ENCODE data around the gene VAV1. TPM values are rescaled to one million over a fixed set of nuclear protein-coding genes. Genes with fewer than 3 reads are reported as not detected.
A peak's percentile ranks its signal among the peaks of the same experiment; 100 is the strongest.

The VAV1 gene
- total and polyA plus RNA-seq, 9 of the 15 experiments (the other 6 are each of a cell fraction or from before 2014, with no cell fraction given), result 0.46 to 20.1 (median 11.1) TPM

DNA sequence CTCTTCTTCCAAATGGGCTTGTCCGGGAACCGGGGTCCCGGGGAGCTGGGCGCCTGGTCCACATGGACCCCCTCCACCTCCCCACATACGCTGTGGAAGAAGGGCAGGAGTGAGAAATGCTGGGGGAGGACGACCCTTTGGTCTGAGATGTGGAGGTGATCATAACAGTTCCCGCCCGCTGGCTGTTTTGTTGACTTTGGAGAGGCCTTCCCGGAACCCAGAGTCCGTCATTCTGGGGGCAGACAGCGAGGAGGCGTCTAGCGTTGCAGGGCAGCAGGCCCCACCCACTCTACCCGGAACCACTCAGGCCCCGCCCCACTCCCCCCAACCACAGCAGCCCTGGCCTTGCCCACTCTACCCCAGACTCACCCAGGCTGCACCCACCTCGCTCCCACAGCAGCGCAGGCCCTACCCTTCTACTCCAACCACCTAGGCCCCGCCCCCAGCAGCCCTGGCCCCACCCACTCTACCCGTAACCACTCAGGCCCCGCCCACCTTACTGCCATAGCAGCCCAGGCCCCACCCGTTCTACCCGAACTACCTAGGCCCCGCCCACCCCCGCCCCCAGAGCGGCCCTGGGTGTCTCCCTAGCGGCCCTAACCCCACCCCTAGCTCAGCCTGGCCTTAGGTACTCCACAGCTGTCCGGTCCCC is 42.2 kb upstream of the VAV1 start (continued):
- TF ChIP-seq CREB1 (IDR thresholded peaks at IDR 0.05), result 0 out of 2 replicates have a peak, but pooled peaks have one; percentile 45
- TF ChIP-seq CREB1 (CRISPR knock-in tag; IDR thresholded peaks at IDR 0.05), result no peak
- peak; percentile 35 to 44; a peak in 2 of 4 replicates for TF ChIP-seq FOXA3 (CRISPR knock-in tag; conservative IDR thresholded peaks at IDR 0.05 in 1 of 2, IDR thresholded peaks at IDR 0.05 in 1 of 2)
- TF ChIP-seq, protein P1, sequence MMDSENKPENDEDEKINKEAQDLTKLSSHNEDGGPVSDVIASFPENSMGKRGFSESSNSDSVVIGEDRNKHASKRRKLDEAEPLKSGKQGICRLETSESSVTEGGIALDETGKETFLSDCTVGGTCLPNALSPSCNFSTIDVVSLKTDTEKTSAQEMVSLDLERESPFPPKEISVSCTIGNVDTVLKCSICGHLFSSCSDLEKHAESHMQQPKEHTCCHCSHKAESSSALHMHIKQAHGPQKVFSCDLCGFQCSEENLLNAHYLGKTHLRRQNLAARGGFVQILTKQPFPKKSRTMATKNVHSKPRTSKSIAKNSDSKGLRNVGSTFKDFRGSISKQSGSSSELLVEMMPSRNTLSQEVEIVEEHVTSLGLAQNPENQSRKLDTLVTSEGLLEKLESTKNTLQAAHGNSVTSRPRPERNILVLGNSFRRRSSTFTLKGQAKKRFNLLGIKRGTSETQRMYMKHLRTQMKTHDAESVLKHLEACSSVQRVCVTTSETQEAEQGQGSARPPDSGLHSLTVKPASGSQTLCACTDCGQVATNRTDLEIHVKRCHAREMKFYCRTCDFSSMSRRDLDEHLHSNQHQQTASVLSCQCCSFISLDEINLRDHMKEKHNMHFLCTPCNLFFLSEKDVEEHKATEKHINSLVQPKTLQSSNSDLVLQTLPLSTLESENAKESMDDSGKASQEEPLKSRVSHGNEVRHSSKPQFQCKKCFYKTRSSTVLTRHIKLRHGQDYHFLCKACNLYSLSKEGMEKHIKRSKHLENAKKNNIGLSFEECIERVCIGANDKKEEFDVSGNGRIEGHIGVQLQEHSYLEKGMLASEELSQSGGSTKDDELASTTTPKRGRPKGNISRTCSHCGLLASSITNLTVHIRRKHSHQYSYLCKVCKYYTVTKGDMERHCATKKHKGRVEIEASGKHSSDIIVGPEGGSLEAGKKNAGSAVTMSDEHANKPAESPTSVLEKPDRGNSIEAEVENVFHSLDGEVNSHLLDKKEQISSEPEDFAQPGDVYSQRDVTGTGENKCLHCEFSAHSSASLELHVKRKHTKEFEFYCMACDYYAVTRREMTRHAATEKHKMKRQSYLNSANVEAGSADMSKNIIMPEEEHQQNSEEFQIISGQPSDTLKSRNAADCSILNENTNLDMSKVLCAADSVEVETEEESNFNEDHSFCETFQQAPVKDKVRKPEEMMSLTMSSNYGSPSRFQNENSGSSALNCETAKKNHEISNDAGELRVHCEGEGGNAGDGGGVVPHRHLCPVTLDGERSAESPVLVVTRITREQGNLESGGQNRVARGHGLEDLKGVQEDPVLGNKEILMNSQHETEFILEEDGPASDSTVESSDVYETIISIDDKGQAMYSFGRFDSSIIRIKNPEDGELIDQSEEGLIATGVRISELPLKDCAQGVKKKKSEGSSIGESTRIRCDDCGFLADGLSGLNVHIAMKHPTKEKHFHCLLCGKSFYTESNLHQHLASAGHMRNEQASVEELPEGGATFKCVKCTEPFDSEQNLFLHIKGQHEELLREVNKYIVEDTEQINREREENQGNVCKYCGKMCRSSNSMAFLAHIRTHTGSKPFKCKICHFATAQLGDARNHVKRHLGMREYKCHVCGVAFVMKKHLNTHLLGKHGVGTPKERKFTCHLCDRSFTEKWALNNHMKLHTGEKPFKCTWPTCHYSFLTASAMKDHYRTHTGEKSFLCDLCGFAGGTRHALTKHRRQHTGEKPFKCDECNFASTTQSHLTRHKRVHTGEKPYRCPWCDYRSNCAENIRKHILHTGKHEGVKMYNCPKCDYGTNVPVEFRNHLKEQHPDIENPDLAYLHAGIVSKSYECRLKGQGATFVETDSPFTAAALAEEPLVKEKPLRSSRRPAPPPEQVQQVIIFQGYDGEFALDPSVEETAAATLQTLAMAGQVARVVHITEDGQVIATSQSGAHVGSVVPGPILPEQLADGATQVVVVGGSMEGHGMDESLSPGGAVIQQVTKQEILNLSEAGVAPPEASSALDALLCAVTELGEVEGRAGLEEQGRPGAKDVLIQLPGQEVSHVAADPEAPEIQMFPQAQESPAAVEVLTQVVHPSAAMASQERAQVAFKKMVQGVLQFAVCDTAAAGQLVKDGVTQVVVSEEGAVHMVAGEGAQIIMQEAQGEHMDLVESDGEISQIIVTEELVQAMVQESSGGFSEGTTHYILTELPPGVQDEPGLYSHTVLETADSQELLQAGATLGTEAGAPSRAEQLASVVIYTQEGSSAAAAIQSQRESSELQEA (IDR thresholded peaks at IDR 0.05; ENCODE audit: low read depth), result no peak
- peak; percentile 35 to 38; a peak in 2 of 4 replicates for TF ChIP-seq NRF1 (conservative IDR thresholded peaks at IDR 0.05 in 1 of 2, IDR thresholded peaks at IDR 0.05 in 1 of 2)
- TF ChIP-seq TBL1XR1 (IDR thresholded peaks at IDR 0.05; ENCODE audit: low read length in 2 of 2), result no peak
- peak; percentile 36 for TF ChIP-seq RBFOX2 (IDR thresholded peaks at IDR 0.05; ENCODE audit: low read depth, low read length)
- peak; percentile 50 for TF ChIP-seq POLR2B (IDR thresholded peaks at IDR 0.05; ENCODE audit: low read depth, partially characterized antibody)
- 0 out of 2 replicates have a peak, but pooled peaks have one; percentile 8 for TF ChIP-seq ZC3H4 (CRISPR knock-in tag; IDR thresholded peaks at IDR 0.05; ENCODE audit: borderline replicate concordance)
- no peak for TF ChIP-seq TCF7 (IDR thresholded peaks at IDR 0.05; ENCODE audit: borderline replicate concordance)
- TF ChIP-seq, protein P2, sequence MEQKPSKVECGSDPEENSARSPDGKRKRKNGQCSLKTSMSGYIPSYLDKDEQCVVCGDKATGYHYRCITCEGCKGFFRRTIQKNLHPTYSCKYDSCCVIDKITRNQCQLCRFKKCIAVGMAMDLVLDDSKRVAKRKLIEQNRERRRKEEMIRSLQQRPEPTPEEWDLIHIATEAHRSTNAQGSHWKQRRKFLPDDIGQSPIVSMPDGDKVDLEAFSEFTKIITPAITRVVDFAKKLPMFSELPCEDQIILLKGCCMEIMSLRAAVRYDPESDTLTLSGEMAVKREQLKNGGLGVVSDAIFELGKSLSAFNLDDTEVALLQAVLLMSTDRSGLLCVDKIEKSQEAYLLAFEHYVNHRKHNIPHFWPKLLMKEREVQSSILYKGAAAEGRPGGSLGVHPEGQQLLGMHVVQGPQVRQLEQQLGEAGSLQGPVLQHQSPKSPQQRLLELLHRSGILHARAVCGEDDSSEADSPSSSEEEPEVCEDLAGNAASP (IDR thresholded peaks at IDR 0.05), result no peak
- TF ChIP-seq ETS2 (tag; IDR thresholded peaks at IDR 0.05; ENCODE audit: borderline replicate concordance, poor library complexity, severe bottlenecking), result no peak
- TF ChIP-seq NR2C2 (CRISPR knock-in tag; IDR thresholded peaks at IDR 0.05), result no peak
- TF ChIP-seq NR2C2 (tag; IDR thresholded peaks at IDR 0.05), result peak; percentile 34; the same call in 1 of the 2 replicates
- TF ChIP-seq, protein P3, sequence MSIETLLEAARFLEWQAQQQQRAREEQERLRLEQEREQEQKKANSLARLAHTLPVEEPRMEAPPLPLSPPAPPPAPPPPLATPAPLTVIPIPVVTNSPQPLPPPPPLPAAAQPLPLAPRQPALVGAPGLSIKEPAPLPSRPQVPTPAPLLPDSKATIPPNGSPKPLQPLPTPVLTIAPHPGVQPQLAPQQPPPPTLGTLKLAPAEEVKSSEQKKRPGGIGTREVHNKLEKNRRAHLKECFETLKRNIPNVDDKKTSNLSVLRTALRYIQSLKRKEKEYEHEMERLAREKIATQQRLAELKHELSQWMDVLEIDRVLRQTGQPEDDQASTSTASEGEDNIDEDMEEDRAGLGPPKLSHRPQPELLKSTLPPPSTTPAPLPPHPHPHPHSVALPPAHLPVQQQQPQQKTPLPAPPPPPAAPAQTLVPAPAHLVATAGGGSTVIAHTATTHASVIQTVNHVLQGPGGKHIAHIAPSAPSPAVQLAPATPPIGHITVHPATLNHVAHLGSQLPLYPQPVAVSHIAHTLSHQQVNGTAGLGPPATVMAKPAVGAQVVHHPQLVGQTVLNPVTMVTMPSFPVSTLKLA (conservative IDR thresholded peaks at IDR 0.05), result peak in 1 of 2 experiments; percentile 61; a peak in 2 of 4 replicates
- TF ChIP-seq RBM34 (IDR thresholded peaks at IDR 0.05; ENCODE audit: borderline replicate concordance, insufficient read depth, low read length), result no peak

Measured in K562 (cell line).